Colonic mucosa (tissue), 4 donors: ENCODE measurements around the gene DNMT3L. TPM values are rescaled to one million over a fixed set of nuclear protein-coding genes. Genes with fewer than 3 reads are reported as not detected.
"Not testable (repeated sequence)": the region's sequence is repeated elsewhere in the genome, so short reads cannot be mapped to it uniquely, and the experiment has no call there.

Experiments used
- DNase-seq: peaks from one replicate; pipeline ENCODE4 v3.0.0-alpha.2; 2020
- H3K27ac ChIP-seq: fragments of 200-600 bp; one replicate; pipeline ENCODE4 v1.8.0; 2021
- H3K27me3 ChIP-seq: fragments of 200-600 bp; one replicate; pipeline ENCODE4 v1.8.0; 2021
- H3K36me3 ChIP-seq: fragments of 200-600 bp; one replicate; pipeline ENCODE4 v1.8.0; 2021
- H3K4me1 ChIP-seq: fragments of 200-600 bp; one replicate; pipeline ENCODE4 v1.8.0; 2021; ENCODE audit warnings: mild to moderate bottlenecking
- H3K4me3 ChIP-seq: fragments of 200-600 bp; one replicate; pipeline ENCODE4 v1.8.0; 2021
- H3K9ac ChIP-seq, 2 donors: one replicate each; pipeline ENCODE4 v1.7.0; 2013; ENCODE audit warnings: control low read depth in 2 of 2, low read depth in 2 of 2, low read length in 2 of 2
- H3K9me3 ChIP-seq: fragments of 200-600 bp; one replicate; pipeline ENCODE4 v1.8.0; 2021
- intact Hi-C: fragments of 100-400 bp; cut with DNase I; formaldehyde crosslinking; loops from one replicate; pipeline ENCODE4 v1.14.1; 2022
- total RNA-seq, 2 donors: library from RNA; stranded (reverse); fragmentation: NEBNext Ultra II Directional in 1 of 2; extraction: Animal tissue kit (Norgen Biotek cat#: 25700) in 1 of 2; gene quantifications; one replicate each; pipeline ENCODE4 v1.2.1, GENCODE V29; 2021
- donor health status: healthy.
- donor health status: DM: no; HTN: no; CAD: no.
- donor health status: DM: no; HTN: no; CAD: no.

The DNMT3L gene
- total RNA-seq, 2 donors from 2014 or later, result not detected

GRCh38 chr21:44225605-44226004 lies 36.1 kb downstream of the DNMT3L start:
- H3K27me3 ChIP-seq, intact Hi-C loops, H3K4me1 ChIP-seq, H3K36me3 ChIP-seq, H3K9me3 ChIP-seq, H3K27ac ChIP-seq, DNase-seq, H3K9ac ChIP-seq, H3K4me3 ChIP-seq: not testable (repeated sequence)

DNA sequence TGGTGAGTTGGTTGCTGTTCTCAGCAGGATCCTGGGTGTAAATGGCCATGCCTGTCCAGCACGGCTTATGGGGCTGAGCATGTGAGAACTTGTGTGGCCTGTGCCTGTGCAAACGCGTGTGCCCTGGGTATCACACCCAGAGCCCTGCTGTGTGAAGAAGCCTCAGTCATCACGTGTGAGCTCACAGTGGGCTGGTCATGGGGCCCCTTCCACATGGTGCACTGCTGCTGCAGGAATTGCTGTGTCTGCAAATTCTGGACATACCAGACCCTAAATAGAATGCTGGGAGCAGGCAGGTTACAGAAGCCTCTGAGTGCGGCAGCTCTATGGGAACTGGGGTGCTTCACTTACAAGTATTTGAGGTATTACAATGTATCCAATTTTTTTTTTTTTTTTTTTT lies 38.4 kb downstream of the DNMT3L start:
- intact Hi-C loops, result not testable (repeated sequence)

GRCh38 chr21:44220674-44221073 lies 41.0 kb downstream of the DNMT3L start:
- DNase-seq, H3K36me3 ChIP-seq, H3K27ac ChIP-seq, H3K27me3 ChIP-seq, intact Hi-C loops, H3K4me1 ChIP-seq, H3K9ac ChIP-seq, H3K9me3 ChIP-seq, H3K4me3 ChIP-seq: not testable (repeated sequence)

More for the DNA sequence above, 38.4 kb downstream of the DNMT3L start:
- not testable (repeated sequence) for H3K9ac ChIP-seq, DNase-seq, H3K9me3 ChIP-seq, H3K36me3 ChIP-seq, H3K27ac ChIP-seq, H3K4me3 ChIP-seq, H3K27me3 ChIP-seq, H3K4me1 ChIP-seq

GRCh38 chr21:44218461-44218860 lies 43.2 kb downstream of the DNMT3L start:
- H3K36me3 ChIP-seq, intact Hi-C loops, H3K4me3 ChIP-seq, H3K9ac ChIP-seq, H3K27me3 ChIP-seq, H3K4me1 ChIP-seq, H3K27ac ChIP-seq, DNase-seq, H3K9me3 ChIP-seq: not testable (repeated sequence)

- H3K27ac ChIP-seq, H3K4me3 ChIP-seq, H3K36me3 ChIP-seq, H3K9ac ChIP-seq, intact Hi-C loops, H3K9me3 ChIP-seq, H3K4me1 ChIP-seq, DNase-seq, H3K27me3 ChIP-seq: not testable (repeated sequence)
Observed at GRCh38 chr21:44211978-44212377, 49.7 kb downstream of the DNMT3L start.

GRCh38 chr21:44211574-44211973 lies 50.1 kb downstream of the DNMT3L start:
- H3K4me1 ChIP-seq, H3K9ac ChIP-seq, intact Hi-C loops, H3K36me3 ChIP-seq, H3K27ac ChIP-seq, H3K9me3 ChIP-seq, H3K27me3 ChIP-seq, H3K4me3 ChIP-seq, DNase-seq: not testable (repeated sequence)

DNA sequence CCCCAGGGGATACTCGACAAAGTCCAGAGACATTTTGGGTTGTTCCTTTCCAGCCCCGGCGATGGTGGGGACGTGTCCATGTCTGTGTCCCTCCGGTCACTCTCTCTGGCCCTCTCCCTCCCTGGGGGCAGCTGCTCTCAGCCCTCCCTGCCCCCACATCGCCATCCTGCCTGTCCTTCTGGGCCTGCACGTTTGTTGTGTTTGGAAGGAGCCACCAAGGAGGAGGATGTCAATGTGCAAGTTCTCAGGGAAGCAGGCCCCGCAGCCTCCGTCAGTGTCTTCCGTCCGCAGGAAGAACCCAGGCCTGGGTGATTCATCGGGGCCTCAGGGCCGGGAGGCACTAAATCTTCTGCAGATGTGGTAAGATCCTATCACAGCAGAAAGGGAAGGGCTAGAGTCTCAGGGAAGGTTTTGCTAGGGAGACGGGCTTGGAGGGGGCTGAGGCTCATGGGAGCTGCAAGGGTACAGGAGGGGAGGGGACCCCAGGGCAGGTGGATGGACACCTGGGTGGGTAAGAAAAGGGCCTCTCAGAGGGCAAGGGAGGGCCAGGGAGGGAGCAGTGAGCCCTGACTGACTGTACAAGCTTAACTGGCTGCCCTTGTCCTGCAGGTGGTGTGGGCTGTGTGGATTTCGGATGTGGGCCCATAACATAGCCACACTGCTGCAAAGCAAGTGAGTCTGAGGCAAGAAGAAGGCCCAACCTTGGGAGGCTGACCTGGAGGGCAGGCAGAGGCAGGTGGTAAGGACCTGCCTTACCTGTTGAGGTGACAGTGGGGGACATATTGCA lies 53.6 kb downstream of the DNMT3L start:
- H3K27ac ChIP-seq, intact Hi-C loops, H3K4me1 ChIP-seq, H3K4me3 ChIP-seq, H3K36me3 ChIP-seq, H3K27me3 ChIP-seq, H3K9ac ChIP-seq, H3K9me3 ChIP-seq, DNase-seq: not testable (repeated sequence)

- DNase-seq, H3K27ac ChIP-seq, H3K4me1 ChIP-seq, H3K9me3 ChIP-seq, intact Hi-C loops, H3K4me3 ChIP-seq, H3K36me3 ChIP-seq, H3K9ac ChIP-seq, H3K27me3 ChIP-seq: not testable (repeated sequence)
Observed at GRCh38 chr21:44206698-44207676, 54.7 kb downstream of the DNMT3L start.

- H3K27ac ChIP-seq, H3K27me3 ChIP-seq, H3K4me1 ChIP-seq, H3K36me3 ChIP-seq, intact Hi-C loops, H3K4me3 ChIP-seq, H3K9ac ChIP-seq, H3K9me3 ChIP-seq, DNase-seq: not testable (repeated sequence)
Observed at GRCh38 chr21:44206187-44206586, 55.5 kb downstream of the DNMT3L start.

DNA sequence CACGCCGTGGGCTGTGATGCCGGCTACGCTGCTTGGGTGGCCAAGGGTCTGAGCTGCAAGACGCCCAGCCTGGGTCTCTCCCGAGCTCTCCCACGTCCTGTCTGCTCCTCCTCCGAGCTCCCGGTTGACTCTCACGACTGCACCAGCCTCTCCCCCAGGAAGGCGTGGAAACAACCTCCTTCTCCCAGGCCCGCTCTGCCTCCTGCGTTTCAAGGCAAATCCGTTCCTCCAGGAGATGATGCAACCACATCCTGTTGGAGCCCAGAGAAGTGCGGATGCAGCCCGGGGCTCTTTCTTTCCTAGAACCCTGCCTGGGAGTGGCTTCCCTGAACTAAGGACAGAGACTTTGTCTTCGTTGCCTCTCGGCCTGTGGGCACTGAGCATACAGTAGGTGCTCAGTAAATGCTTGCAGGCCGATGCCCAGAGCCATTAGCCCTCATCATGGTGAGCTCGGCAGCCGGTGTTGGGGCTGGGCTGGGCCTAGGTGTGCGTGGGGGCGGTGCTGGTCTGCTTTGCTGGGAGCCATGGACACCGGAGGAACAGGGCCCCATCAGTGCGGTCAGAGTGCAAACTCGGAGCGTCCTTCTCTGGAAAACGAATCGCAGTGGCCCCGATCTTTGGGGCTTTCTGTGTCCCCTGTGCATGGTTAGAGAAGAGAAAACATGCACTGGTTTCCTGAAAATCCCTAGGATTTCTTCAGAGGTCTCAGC lies 59.0 kb downstream of the DNMT3L start:
- H3K27me3 ChIP-seq, H3K4me1 ChIP-seq, H3K36me3 ChIP-seq, H3K27ac ChIP-seq, H3K4me3 ChIP-seq, DNase-seq, H3K9me3 ChIP-seq, H3K9ac ChIP-seq, intact Hi-C loops: not testable (repeated sequence)

DNA sequence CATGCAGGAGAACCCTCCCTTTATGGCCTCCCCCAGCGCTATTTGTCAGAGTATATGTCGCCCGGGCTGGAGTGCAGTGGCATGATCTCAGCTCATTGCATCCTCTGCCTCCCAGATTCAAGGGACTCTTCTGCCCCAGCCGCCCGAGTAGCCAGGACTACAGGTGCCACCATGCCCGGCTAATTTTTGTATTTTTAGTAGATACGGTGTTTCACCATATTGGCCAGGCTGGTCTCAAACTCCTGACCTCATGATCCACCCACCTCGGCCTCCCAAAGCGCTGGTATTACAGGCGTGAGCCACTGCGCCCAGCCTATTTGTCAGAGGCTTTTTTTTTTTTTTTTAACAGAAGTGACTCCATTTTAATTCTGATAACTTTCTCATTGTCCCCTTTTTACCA lies 61.7 kb downstream of the DNMT3L start:
- DNase-seq, H3K27ac ChIP-seq, H3K36me3 ChIP-seq, H3K9me3 ChIP-seq, H3K27me3 ChIP-seq, intact Hi-C loops, H3K4me3 ChIP-seq, H3K4me1 ChIP-seq, H3K9ac ChIP-seq: not testable (repeated sequence)
